A549 (cell line): ENCODE measurements around the gene OTULIN. TPM values are rescaled to one million over a fixed set of nuclear protein-coding genes. Genes with fewer than 3 reads are reported as not detected.

Source experiments
- ATAC-seq, 2 experiments: fragments of 200-7000 bp in 1 of 2; fragments of >200 bp in 1 of 2; cut with Nextera tagmentation in 1 of 2; cut with Tn5 transposase in 1 of 2; 3 replicates each; pipeline versions ENCODE4 v1.8.0 to v1.9.1; 2018 to 2020; ENCODE audit warnings: mild to moderate bottlenecking in 1 of 2, moderate library complexity in 1 of 2
- CTCF ChIA-PET: fragments of 300-600 bp; sonication (Branson Sonifier 250); formaldehyde crosslinking; extraction: SDS; loops from one replicate; lab custom pipeline; 2021; ENCODE audit warnings: antibody characterized with exemption, inconsistent platforms; lab: Yijun Ruan, JAX
- POLR2A ChIA-PET: fragments of 350-600 bp; formaldehyde crosslinking; extraction: SDS; loops from one replicate; lab custom pipeline; 2021; ENCODE audit warnings: antibody characterized with exemption, inconsistent platforms; lab: Yijun Ruan, JAX
- DNase-seq, 2 experiments: peaks; one replicate each; pipeline versions ENCODE4 v3.0.0 to v3.0.0-alpha.2; 2011 to 2016; ENCODE audit warnings: low read depth in 1 of 2, low spot score in 1 of 2
- FAIRE-seq: peaks from 2 replicates; lab custom pipeline; 2011; peaks lifted over from hg19 to GRCh38; lab: Jason Lieb, UNC
- H3K27ac ChIP-seq, 2 experiments: fragments of >200 bp; sonication (Bioruptor Twin); formaldehyde crosslinking; 3 replicates each; pipeline ENCODE4 v1.5.1; 2016 to 2017
- H3K4me1 ChIP-seq: fragments of >200 bp; sonication (Bioruptor Twin); formaldehyde crosslinking; 3 replicates; pipeline ENCODE4 v1.6.1; 2016
- H3K4me2 ChIP-seq: fragments of >200 bp; sonication (Bioruptor Twin); formaldehyde crosslinking; 3 replicates; pipeline ENCODE4 v1.6.1; 2016
- H3K4me3 ChIP-seq: fragments of >200 bp; sonication (Bioruptor Twin); formaldehyde crosslinking; 3 replicates; pipeline ENCODE4 v1.5.1; 2016
- H3K9me3 ChIP-seq: fragments of >200 bp; sonication (Bioruptor Twin); formaldehyde crosslinking; 3 replicates; pipeline ENCODE4 v1.6.1; 2016
- CEBPB ChIP-seq, 2 experiments: fragments of >200 bp in 1 of 2; sonication (Bioruptor Twin) in 1 of 2; formaldehyde crosslinking in 1 of 2; IDR thresholded peaks; 2 replicates each; pipeline ENCODE4 v1.6.1; 2012 to 2016
- ESRRA ChIP-seq: fragments of 150-350 bp; IDR thresholded peaks from 2 replicates; pipeline ENCODE4 v1.6.1; 2014; ENCODE audit warnings: mild to moderate bottlenecking, low read length, borderline replicate concordance
- FOSB ChIP-seq: fragments of 250-450 bp; sonication (Bioruptor Pico); IDR thresholded peaks from 2 replicates; pipeline ENCODE4 v1.5.0; 2020; ENCODE audit warnings: mild to moderate bottlenecking, moderate library complexity
- FOSL2 ChIP-seq, 2 experiments: fragments of 450-650 bp in 1 of 2; fragments of >200 bp in 1 of 2; sonication (Bioruptor Twin) in 1 of 2; formaldehyde crosslinking; IDR thresholded peaks; 2 replicates each; pipeline versions ENCODE4 v1.5.0 to v1.6.1; 2016 to 2020; ENCODE audit warnings: mild to moderate bottlenecking in 1 of 2, moderate library complexity in 1 of 2
- HDAC2 ChIP-seq: fragments of 200-600 bp; sonication (generic); IDR thresholded peaks from 2 replicates; pipeline ENCODE4 v1.6.1; 2016
- KDM5A ChIP-seq: fragments of 200-600 bp; sonication (generic); IDR thresholded peaks from 2 replicates; pipeline ENCODE4 v1.6.1; 2016; ENCODE audit warnings: antibody characterized with exemption, mild to moderate bottlenecking
- MAZ ChIP-seq: fragments of 150-350 bp; IDR thresholded peaks from 2 replicates; pipeline ENCODE4 v1.6.1; 2014; ENCODE audit warnings: antibody characterized with exemption, low read depth, low read length, borderline replicate concordance
- NPAS2 ChIP-seq: fragments of 250-450 bp; sonication (Bioruptor Pico); IDR thresholded peaks from 2 replicates; pipeline ENCODE4 v1.8.0; 2022; ENCODE audit warnings: mild to moderate bottlenecking, moderate library complexity, borderline replicate concordance
- POLR2AphosphoS2 ChIP-seq: conservative IDR thresholded peaks from 2 replicates; pipeline ENCODE4 v1.6.1; 2012; ENCODE audit warnings: low read length, improper control_type of control experiment, inconsistent platforms
- SMC3 ChIP-seq: fragments of >200 bp; sonication (Bioruptor Twin); formaldehyde crosslinking; IDR thresholded peaks from 3 replicates; pipeline ENCODE4 v1.6.1; 2018; ENCODE audit warnings: inconsistent platforms
- TFCP2L1 ChIP-seq: fragments of 250-450 bp; sonication (Bioruptor Pico); IDR thresholded peaks from 2 replicates; pipeline ENCODE4 v1.5.0; 2021; ENCODE audit warnings: mild to moderate bottlenecking
- ZSCAN20 ChIP-seq: fragments of 250-450 bp; sonication (Bioruptor Pico); IDR thresholded peaks from 2 replicates; pipeline ENCODE4 v1.8.0; 2022; ENCODE audit warnings: mild to moderate bottlenecking, moderate library complexity
- WGBS: methylation state at CpG from one replicate; pipeline ENCODE4 v1.1.6; 2017; ENCODE audit errors: missing lambda C conversion rate; 5-methylcytosine and 5-hydroxymethylcytosine counted together
- polyA plus RNA-seq, 4 experiments: library from polyadenylated mRNA; depleted of rRNA in 3 of 4; stranded (reverse); fragments of >200 nt; fragmentation: RNase III in 1 of 4; extraction: RNeasy Plus Mini Kit Qiagen cat#74134 plus additional on column Dnase treatment in 1 of 4; gene quantifications; 2 replicates in 3 of 4; 3 replicates in 1 of 4; pipeline ENCODE4 v1.2.3, GENCODE V29; 2011 to 2017
- TF ChIP-seq, protein P1 (sequence below): fragments of 200-600 bp; sonication (generic); IDR thresholded peaks from 2 replicates; pipeline ENCODE4 v1.6.1; 2016; ENCODE audit warnings: antibody characterized with exemption, mild to moderate bottlenecking, moderate library complexity
- TF ChIP-seq, protein P2 (sequence below): fragments of >200 bp; sonication (Bioruptor Twin); formaldehyde crosslinking; IDR thresholded peaks from 3 replicates; pipeline ENCODE4 v1.5.1; 2016
- TF ChIP-seq, protein P3 (sequence below): IDR thresholded peaks from 2 replicates; pipeline ENCODE4 v1.6.1; 2012
- TF ChIP-seq, protein P4 (sequence below): fragments of 250-450 bp; sonication (Bioruptor Pico); IDR thresholded peaks from 2 replicates; pipeline ENCODE4 v1.5.0; 2020; ENCODE audit warnings: low read depth, mild to moderate bottlenecking, moderate library complexity
- TF ChIP-seq, protein P5 (sequence below): fragments of 250-450 bp; sonication (Bioruptor Pico); IDR thresholded peaks from 2 replicates; pipeline ENCODE4 v1.5.0; 2021; ENCODE audit warnings: mild to moderate bottlenecking, moderate library complexity, borderline replicate concordance
- TF ChIP-seq, protein P6 (sequence below): IDR thresholded peaks from 2 replicates; pipeline ENCODE4 v1.6.1; 2012; ENCODE audit warnings: low read depth, borderline replicate concordance
- TF ChIP-seq, protein P7 (sequence below): IDR thresholded peaks from 2 replicates; pipeline ENCODE4 v1.6.1; 2012

Gene OTULIN
- polyA plus RNA-seq, 2 of the 4 experiments (the other 2 are of a cell fraction) = 13.5 to 17.8 TPM

DNA sequence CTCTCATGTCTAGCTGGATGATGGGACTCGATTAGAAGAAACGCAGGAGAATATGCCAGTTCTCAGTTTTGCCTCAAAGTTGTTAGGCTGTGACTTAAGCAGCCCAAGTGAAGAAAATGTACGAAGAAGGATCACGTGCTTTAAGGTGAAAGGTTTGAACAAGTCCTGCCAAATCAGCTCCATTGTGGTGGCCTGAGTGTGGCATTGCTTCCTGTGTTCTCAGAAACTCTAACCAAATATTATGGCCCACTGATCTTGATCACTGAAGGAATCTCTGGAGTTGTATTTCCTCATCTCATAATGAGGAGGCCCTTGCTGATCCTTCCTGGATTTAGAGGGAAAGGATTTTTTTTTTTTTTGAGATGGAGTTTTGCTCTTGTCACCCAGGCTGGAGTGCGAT is 44.0 kb downstream of the OTULIN start:
- TF ChIP-seq MAZ (no peak), CEBPB (IDR thresholded peaks at IDR 0.05) (no peak), NPAS2 (CRISPR knock-in tag) (no peak), POLR2AphosphoS2 (no peak), SMC3 (no peak)
- TF ChIP-seq, protein P1, sequence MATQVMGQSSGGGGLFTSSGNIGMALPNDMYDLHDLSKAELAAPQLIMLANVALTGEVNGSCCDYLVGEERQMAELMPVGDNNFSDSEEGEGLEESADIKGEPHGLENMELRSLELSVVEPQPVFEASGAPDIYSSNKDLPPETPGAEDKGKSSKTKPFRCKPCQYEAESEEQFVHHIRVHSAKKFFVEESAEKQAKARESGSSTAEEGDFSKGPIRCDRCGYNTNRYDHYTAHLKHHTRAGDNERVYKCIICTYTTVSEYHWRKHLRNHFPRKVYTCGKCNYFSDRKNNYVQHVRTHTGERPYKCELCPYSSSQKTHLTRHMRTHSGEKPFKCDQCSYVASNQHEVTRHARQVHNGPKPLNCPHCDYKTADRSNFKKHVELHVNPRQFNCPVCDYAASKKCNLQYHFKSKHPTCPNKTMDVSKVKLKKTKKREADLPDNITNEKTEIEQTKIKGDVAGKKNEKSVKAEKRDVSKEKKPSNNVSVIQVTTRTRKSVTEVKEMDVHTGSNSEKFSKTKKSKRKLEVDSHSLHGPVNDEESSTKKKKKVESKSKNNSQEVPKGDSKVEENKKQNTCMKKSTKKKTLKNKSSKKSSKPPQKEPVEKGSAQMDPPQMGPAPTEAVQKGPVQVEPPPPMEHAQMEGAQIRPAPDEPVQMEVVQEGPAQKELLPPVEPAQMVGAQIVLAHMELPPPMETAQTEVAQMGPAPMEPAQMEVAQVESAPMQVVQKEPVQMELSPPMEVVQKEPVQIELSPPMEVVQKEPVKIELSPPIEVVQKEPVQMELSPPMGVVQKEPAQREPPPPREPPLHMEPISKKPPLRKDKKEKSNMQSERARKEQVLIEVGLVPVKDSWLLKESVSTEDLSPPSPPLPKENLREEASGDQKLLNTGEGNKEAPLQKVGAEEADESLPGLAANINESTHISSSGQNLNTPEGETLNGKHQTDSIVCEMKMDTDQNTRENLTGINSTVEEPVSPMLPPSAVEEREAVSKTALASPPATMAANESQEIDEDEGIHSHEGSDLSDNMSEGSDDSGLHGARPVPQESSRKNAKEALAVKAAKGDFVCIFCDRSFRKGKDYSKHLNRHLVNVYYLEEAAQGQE = no peak
- TF ChIP-seq, protein P2, sequence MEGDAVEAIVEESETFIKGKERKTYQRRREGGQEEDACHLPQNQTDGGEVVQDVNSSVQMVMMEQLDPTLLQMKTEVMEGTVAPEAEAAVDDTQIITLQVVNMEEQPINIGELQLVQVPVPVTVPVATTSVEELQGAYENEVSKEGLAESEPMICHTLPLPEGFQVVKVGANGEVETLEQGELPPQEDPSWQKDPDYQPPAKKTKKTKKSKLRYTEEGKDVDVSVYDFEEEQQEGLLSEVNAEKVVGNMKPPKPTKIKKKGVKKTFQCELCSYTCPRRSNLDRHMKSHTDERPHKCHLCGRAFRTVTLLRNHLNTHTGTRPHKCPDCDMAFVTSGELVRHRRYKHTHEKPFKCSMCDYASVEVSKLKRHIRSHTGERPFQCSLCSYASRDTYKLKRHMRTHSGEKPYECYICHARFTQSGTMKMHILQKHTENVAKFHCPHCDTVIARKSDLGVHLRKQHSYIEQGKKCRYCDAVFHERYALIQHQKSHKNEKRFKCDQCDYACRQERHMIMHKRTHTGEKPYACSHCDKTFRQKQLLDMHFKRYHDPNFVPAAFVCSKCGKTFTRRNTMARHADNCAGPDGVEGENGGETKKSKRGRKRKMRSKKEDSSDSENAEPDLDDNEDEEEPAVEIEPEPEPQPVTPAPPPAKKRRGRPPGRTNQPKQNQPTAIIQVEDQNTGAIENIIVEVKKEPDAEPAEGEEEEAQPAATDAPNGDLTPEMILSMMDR = no peak
- DNase-seq (no peak), FAIRE-seq (no peak), ATAC-seq (no peak)
- Histone ChIP-seq H3K4me1 (no peaks in the 10 kb centered on the region), H3K4me2 (no peak overlapping the region), H3K27ac (no peak overlapping the region), H3K4me3 (no peak overlapping the region), H3K9me3 (no peaks in the 10 kb centered on the region)
- 90% methylated on average over 5 of the region's 5 CpGs for WGBS
- ChIA-PET CTCF (interaction anchor here (0.6 to 9.3 kb wide), 3 partner anchors 18 to 484 kb away, joined by 3 to 56 read pairs (median 3); no protein-coding TSS in a partner anchor), POLR2A (no interaction called here)

DNA sequence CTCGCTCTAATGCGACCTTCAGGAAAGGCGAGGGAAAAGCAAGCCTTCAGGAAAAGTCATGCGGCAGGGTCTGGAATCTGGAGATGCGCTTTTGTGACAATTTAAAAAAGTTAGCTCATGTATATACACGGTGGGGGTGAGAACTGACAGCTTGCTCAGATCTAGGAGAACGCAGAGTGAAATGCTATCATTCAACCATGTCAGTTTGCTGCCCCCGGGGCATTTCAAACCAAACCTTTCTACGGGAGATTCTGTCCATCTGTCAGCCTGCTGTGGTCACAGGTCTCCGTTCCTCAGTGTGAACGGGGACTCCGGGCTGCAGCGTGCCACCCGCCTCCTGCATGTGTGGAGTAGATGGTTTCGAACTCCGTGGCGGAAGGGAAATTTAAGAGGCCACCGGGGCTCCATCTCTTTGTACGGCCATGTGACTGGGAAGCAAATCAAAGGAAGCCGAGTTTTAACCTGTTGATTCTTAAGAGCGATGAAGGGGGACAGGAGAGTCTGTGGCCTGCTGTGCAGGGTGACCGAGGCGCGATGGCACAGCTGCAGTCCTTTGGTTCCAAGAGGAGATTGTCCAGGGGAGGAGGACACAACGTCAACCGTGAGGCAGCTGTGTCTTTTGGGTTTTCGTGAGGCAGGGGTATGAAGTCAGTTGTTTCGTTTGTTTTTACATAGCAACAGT is 45.9 kb downstream of the OTULIN start:
- WGBS = 94% methylated on average over 28 of the region's 28 CpGs
- POLR2A ChIA-PET = no interaction called here

More for the DNA sequence above, 45.9 kb downstream of the OTULIN start:
- FAIRE-seq = no peak
- Histone ChIP-seq H3K27ac (no peak overlapping the region), H3K4me1 (no peaks in the 10 kb centered on the region), H3K9me3 (no peaks in the 10 kb centered on the region), H3K4me2 (no peak overlapping the region), H3K4me3 (no peak overlapping the region)
- TF ChIP-seq, protein P3, sequence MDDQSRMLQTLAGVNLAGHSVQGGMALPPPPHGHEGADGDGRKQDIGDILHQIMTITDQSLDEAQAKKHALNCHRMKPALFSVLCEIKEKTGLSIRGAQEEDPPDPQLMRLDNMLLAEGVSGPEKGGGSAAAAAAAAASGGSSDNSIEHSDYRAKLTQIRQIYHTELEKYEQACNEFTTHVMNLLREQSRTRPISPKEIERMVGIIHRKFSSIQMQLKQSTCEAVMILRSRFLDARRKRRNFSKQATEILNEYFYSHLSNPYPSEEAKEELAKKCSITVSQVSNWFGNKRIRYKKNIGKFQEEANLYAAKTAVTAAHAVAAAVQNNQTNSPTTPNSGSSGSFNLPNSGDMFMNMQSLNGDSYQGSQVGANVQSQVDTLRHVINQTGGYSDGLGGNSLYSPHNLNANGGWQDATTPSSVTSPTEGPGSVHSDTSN = no peak
- no peak for TF ChIP-seq FOSL2 (IDR thresholded peaks at IDR 0.05)
- TF ChIP-seq FOSL2 (CRISPR knock-in tag; IDR thresholded peaks at IDR 0.05) = no peak
- TF ChIP-seq, protein P4, sequence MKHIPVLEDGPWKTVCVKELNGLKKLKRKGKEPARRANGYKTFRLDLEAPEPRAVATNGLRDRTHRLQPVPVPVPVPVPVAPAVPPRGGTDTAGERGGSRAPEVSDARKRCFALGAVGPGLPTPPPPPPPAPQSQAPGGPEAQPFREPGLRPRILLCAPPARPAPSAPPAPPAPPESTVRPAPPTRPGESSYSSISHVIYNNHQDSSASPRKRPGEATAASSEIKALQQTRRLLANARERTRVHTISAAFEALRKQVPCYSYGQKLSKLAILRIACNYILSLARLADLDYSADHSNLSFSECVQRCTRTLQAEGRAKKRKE (CRISPR knock-in tag) = no peak
- TF ChIP-seq NPAS2 (CRISPR knock-in tag) = no peak
- no peak for TF ChIP-seq KDM5A
- TF ChIP-seq, protein P5, sequence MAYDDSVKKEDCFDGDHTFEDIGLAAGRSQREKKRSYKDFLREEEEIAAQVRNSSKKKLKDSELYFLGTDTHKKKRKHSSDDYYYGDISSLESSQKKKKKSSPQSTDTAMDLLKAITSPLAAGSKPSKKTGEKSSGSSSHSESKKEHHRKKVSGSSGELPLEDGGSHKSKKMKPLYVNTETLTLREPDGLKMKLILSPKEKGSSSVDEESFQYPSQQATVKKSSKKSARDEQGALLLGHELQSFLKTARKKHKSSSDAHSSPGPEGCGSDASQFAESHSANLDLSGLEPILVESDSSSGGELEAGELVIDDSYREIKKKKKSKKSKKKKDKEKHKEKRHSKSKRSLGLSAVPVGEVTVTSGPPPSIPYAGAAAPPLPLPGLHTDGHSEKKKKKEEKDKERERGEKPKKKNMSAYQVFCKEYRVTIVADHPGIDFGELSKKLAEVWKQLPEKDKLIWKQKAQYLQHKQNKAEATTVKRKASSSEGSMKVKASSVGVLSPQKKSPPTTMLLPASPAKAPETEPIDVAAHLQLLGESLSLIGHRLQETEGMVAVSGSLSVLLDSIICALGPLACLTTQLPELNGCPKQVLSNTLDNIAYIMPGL (CRISPR knock-in tag) = no peak
- no peak for TF ChIP-seq HDAC2
- no peak for TF ChIP-seq ESRRA
- TF ChIP-seq, protein P6, sequence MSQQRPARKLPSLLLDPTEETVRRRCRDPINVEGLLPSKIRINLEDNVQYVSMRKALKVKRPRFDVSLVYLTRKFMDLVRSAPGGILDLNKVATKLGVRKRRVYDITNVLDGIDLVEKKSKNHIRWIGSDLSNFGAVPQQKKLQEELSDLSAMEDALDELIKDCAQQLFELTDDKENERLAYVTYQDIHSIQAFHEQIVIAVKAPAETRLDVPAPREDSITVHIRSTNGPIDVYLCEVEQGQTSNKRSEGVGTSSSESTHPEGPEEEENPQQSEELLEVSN = no peak
- no peak for TF ChIP-seq TFCP2L1 (CRISPR knock-in tag)
- no peak for TF ChIP-seq ZSCAN20 (CRISPR knock-in tag)
- TF ChIP-seq FOSB (CRISPR knock-in tag) = no peak
- TF ChIP-seq, protein P7, sequence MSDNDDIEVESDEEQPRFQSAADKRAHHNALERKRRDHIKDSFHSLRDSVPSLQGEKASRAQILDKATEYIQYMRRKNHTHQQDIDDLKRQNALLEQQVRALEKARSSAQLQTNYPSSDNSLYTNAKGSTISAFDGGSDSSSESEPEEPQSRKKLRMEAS = no peak
- no peak for ATAC-seq
- DNase-seq = no peak
- CTCF ChIA-PET = interaction anchor here (2.4 kb wide), 1 partner anchor 17 kb away, joined by 10 read pairs; no protein-coding TSS in a partner anchor
